HCT116 (cell line): Measurements from ENCODE around the gene SEPHS1. TPM values are rescaled to one million over a fixed set of nuclear protein-coding genes. Genes with fewer than 3 reads are reported as not detected.

ENCODE experiments used
- ATAC-seq: fragments of 200-7000 bp; cut with Tn5 transposase; 2 replicates; pipeline ENCODE4 v1.9.1; 2020; ENCODE audit warnings: mild to moderate bottlenecking, moderate library complexity
- BruUV-seq: library from RNA; stranded (reverse); fragments of 400-500 nt; replicated peaks from 2 replicates; lab custom pipeline; 2021; lab: Mats Ljungman, UMichigan
- CTCF ChIA-PET: fragments of 300-600 bp; sonication (Branson Sonifier 250); formaldehyde crosslinking; loops from one replicate; lab custom pipeline; 2021; ENCODE audit warnings: antibody characterized with exemption; lab: Charles Lee
- POLR2A ChIA-PET: fragments of 300-600, 350-600 bp; sonication (Branson Sonifier 250); formaldehyde crosslinking; loops from one replicate; lab custom pipeline; 2021; ENCODE audit warnings: antibody characterized with exemption; lab: Charles Lee
- RAD21 ChIA-PET, 2 experiments: fragments of 300-600 bp; sonication (Branson Sonifier 250); formaldehyde crosslinking; loops; one replicate each; lab custom pipeline; 2023; ENCODE audit warnings: low total read pairs in 2 of 2; ENCODE audit not compliant: uncharacterized antibody in 2 of 2, unreplicated experiment in 2 of 2, low non-redundant PET in 1 of 2; lab: Charles Lee
- DNase-seq: peaks from one replicate; pipeline ENCODE4 v3.0.0-alpha.2; 2010; ENCODE audit warnings: low read depth, low spot score
- H2AFZ ChIP-seq: fragments of 200-600 bp; shearing (Covaris generic), sonication (generic); 2 replicates; pipeline ENCODE4 v1.6.1; 2017; ENCODE audit warnings: low read depth, mixed run types, mixed read lengths, antibody characterized with exemption, low read length; ENCODE audit not compliant: poor library complexity, severe bottlenecking
- H3K27ac ChIP-seq: 2 replicates; pipeline ENCODE4 v1.5.1; 2012; ENCODE audit warnings: low read depth, low read length
- H3K27me3 ChIP-seq: fragments of 200-600 bp; sonication (generic); 2 replicates; pipeline ENCODE4 v1.6.1; 2016; ENCODE audit warnings: mixed run types, low read length, mixed read lengths; ENCODE audit not compliant: insufficient read depth
- H3K36me3 ChIP-seq, 2 experiments: fragments of 200-500 bp in 1 of 2; fragments of 200-600 bp in 1 of 2; sonication (Bioruptor generic) in 1 of 2; sonication (generic) in 1 of 2; 2 replicates each; pipeline versions ENCODE4 v1.5.1 to v1.6.1; 2014 to 2016; ENCODE audit warnings: low read length in 2 of 2, inconsistent platforms in 1 of 2, mixed read lengths in 1 of 2, mixed run types in 1 of 2; ENCODE audit not compliant: insufficient read depth in 2 of 2, control insufficient read depth in 1 of 2
- H3K4me1 ChIP-seq, 2 experiments: fragments of 200-600 bp in 1 of 2; sonication (generic) in 1 of 2; 2 replicates each; pipeline versions ENCODE4 v1.5.1 to v1.6.1; 2012 to 2017; ENCODE audit warnings: low read length in 2 of 2, inconsistent platforms in 1 of 2, mild to moderate bottlenecking in 1 of 2, mixed read lengths in 1 of 2, mixed run types in 1 of 2, moderate library complexity in 1 of 2; ENCODE audit not compliant: insufficient read depth in 2 of 2, control insufficient read depth in 1 of 2
- H3K4me2 ChIP-seq: fragments of 200-600 bp; sonication (generic); 2 replicates; pipeline ENCODE4 v1.6.1; 2017; ENCODE audit warnings: mixed run types, low read length, mixed read lengths
- H3K4me3 ChIP-seq, 2 experiments: fragments of 200-600 bp in 1 of 2; sonication (generic) in 1 of 2; replicated peaks in 1 of 2; 2 replicates each; pipeline ENCODE4 v1.5.1; 2011 to 2016; ENCODE audit warnings: low read length in 2 of 2, control low read depth in 1 of 2, low read depth in 1 of 2, mild to moderate bottlenecking in 1 of 2, mixed read lengths in 1 of 2, mixed run types in 1 of 2
- H3K79me2 ChIP-seq: fragments of 200-600 bp; sonication (generic); 2 replicates; pipeline ENCODE4 v1.6.1; 2017; ENCODE audit warnings: mild to moderate bottlenecking, mixed run types, low read length, moderate library complexity, mixed read lengths; ENCODE audit not compliant: insufficient read depth
- H3K9ac ChIP-seq: fragments of 200-600 bp; sonication (generic); 2 replicates; pipeline ENCODE4 v1.6.1; 2016; ENCODE audit warnings: low read length, mixed read lengths
- H3K9me2 ChIP-seq: fragments of 200-600 bp; sonication (generic), shearing (Covaris generic); 2 replicates; pipeline ENCODE4 v1.6.1; 2017; ENCODE audit warnings: mixed run types, mild to moderate bottlenecking, moderate library complexity; ENCODE audit not compliant: insufficient read depth
- H3K9me3 ChIP-seq, 2 experiments: fragments of 200-500 bp in 1 of 2; fragments of 200-600 bp in 1 of 2; sonication (Bioruptor generic) in 1 of 2; sonication (generic) in 1 of 2; 2 replicates each; pipeline ENCODE4 v1.6.1; 2014 to 2017; ENCODE audit warnings: low read length in 2 of 2, mixed read lengths in 2 of 2, inconsistent platforms in 1 of 2, low read depth in 1 of 2, mild to moderate bottlenecking in 1 of 2, mixed run types in 1 of 2, moderate library complexity in 1 of 2; ENCODE audit not compliant: control insufficient read depth in 1 of 2, insufficient read depth in 1 of 2
- H4K20me1 ChIP-seq: fragments of 200-600 bp; sonication (generic), shearing (Covaris generic); 2 replicates; pipeline ENCODE4 v1.6.1; 2017; ENCODE audit warnings: mixed run types, mild to moderate bottlenecking, moderate library complexity; ENCODE audit not compliant: insufficient read depth
- CTCF ChIP-seq, 3 experiments: fragments of 200-600 bp in 1 of 3; sonication (generic) in 1 of 3; IDR thresholded peaks in 2 of 3; conservative IDR thresholded peaks in 1 of 3; 2 replicates each; pipeline ENCODE4 v1.5.1; 2012 to 2017; ENCODE audit warnings: low read depth in 2 of 3, low read length in 2 of 3, antibody characterized with exemption in 1 of 3, borderline replicate concordance in 1 of 3, control low read depth in 1 of 3, mild to moderate bottlenecking in 1 of 3, mixed read lengths in 1 of 3, mixed run types in 1 of 3, moderate library complexity in 1 of 3; ENCODE audit not compliant: insufficient read depth in 1 of 3
- JUND ChIP-seq: IDR thresholded peaks from 2 replicates; pipeline ENCODE4 v1.6.1; 2012
- MAX ChIP-seq: IDR thresholded peaks from 2 replicates; pipeline ENCODE4 v1.6.1; 2012
- RAD21 ChIP-seq: IDR thresholded peaks from 2 replicates; pipeline ENCODE4 v1.6.1; 2012; ENCODE audit warnings: low read depth, mild to moderate bottlenecking
- REST ChIP-seq: IDR thresholded peaks from 2 replicates; pipeline ENCODE4 v1.6.1; 2012; ENCODE audit warnings: low read depth
- YY1 ChIP-seq: IDR thresholded peaks from 2 replicates; pipeline ENCODE4 v1.6.1; 2011; ENCODE audit warnings: low read length, low read depth, moderate library complexity, mild to moderate bottlenecking; ENCODE audit not compliant: insufficient replicate concordance; ENCODE audit errors: extremely low read depth
- intact Hi-C: fragments of 100-400 bp; cut with micrococcal nuclease; formaldehyde crosslinking; loops from 2 replicates; pipeline ENCODE4 v1.10.0; 2022
- total RNA-seq: library from RNA; stranded (reverse); gene quantifications from one replicate; pipeline ENCODE4 v1.2.1, GENCODE V29; 2021; ENCODE audit not compliant: unreplicated experiment

The SEPHS1 gene
- total RNA-seq, 1 experiment from 2014 or later: 51.7 TPM

- BruUV-seq: no TSS peak
- ChIA-PET POLR2A (no interaction called here), CTCF (no interaction called here), RAD21 (no interaction called here)
- ATAC-seq (no peak), DNase-seq (no peak)
- no peaks in the 10 kb centered on the region for H3K9me3 ChIP-seq
- no peaks in the 10 kb centered on the region for H4K20me1 ChIP-seq
- H3K4me1 ChIP-seq: no peaks in the 10 kb centered on the region
- intact Hi-C loops: no loop called here
- no peak overlapping the region for H3K9ac ChIP-seq
- H3K79me2 ChIP-seq: peaks cover 37% of the 10 kb centered on the region
- H3K4me2 ChIP-seq: no peak overlapping the region
- no peak overlapping the region for H2AFZ ChIP-seq
- H3K27me3 ChIP-seq: no peaks in the 10 kb centered on the region
- TF ChIP-seq MAX (no peak), CTCF (IDR thresholded peaks at IDR 0.05 in 2 of 3, conservative IDR thresholded peaks at IDR 0.05 in 1 of 3; ENCODE audit: borderline replicate concordance in 1 of 3, insufficient read depth in 1 of 3, low read depth in 2 of 3, low read length in 2 of 3) (no peak), RAD21 (no peak), YY1 (no peak), JUND (no peak), REST (no peak)
- H3K4me3 ChIP-seq: no peak overlapping the region
- peaks cover 4 to 18% of the 10 kb centered on the region in 2 experiments; a peak in 3 of 4 replicates for H3K36me3 ChIP-seq
- H3K9me2 ChIP-seq: no peaks in the 10 kb centered on the region
- no peak overlapping the region for H3K27ac ChIP-seq
Measured at GRCh38 chr10:13338390-13339110, 9.5 kb downstream of the SEPHS1 start.
